GM10266 (cell line): Measurements from ENCODE around the gene SEMA5B.

Experiments
- DNase-seq: peaks from one replicate; pipeline ENCODE4 v3.0.0; 2012; ENCODE audit errors: extremely low spot score
- TF ChIP-seq, protein P1 (sequence below): IDR thresholded peaks from 2 replicates; pipeline ENCODE4 v1.5.1; 2012; ENCODE audit warnings: mild to moderate bottlenecking, low read depth; ENCODE audit not compliant: control insufficient read depth, insufficient read depth; ENCODE audit errors: missing control alignments

Gene SEMA5B

DNA sequence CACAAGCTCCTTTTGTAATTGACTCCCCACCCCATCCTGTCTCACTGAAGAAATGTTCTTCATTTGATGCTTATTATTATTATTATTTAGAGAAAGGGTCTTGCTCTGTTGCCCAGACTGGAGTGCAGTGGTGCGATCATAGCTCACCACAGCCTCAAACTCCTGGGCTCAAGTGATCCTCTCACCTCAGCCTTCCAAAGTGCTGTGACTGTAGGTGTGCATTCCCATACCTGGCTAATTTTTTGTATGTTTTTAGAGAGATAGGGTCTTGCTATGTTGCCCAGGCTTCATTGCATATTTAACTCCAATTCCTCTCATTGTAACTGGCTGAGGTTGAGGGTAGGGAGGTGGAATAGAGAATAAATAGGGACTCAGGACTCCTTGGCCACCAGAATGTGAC is 22.3 kb downstream of the SEMA5B start:
- DNase-seq = no peak
- TF ChIP-seq, protein P1, sequence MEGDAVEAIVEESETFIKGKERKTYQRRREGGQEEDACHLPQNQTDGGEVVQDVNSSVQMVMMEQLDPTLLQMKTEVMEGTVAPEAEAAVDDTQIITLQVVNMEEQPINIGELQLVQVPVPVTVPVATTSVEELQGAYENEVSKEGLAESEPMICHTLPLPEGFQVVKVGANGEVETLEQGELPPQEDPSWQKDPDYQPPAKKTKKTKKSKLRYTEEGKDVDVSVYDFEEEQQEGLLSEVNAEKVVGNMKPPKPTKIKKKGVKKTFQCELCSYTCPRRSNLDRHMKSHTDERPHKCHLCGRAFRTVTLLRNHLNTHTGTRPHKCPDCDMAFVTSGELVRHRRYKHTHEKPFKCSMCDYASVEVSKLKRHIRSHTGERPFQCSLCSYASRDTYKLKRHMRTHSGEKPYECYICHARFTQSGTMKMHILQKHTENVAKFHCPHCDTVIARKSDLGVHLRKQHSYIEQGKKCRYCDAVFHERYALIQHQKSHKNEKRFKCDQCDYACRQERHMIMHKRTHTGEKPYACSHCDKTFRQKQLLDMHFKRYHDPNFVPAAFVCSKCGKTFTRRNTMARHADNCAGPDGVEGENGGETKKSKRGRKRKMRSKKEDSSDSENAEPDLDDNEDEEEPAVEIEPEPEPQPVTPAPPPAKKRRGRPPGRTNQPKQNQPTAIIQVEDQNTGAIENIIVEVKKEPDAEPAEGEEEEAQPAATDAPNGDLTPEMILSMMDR = no peak

- no peak for DNase-seq
- TF ChIP-seq, protein P1 = no peak
Observed at GRCh38 chr3:123004201-123004918, 23.2 kb downstream of the SEMA5B start.

- TF ChIP-seq, protein P1 = no peak
- DNase-seq = no peak
Observed at GRCh38 chr3:123002749-123003497, 24.6 kb downstream of the SEMA5B start.

DNA sequence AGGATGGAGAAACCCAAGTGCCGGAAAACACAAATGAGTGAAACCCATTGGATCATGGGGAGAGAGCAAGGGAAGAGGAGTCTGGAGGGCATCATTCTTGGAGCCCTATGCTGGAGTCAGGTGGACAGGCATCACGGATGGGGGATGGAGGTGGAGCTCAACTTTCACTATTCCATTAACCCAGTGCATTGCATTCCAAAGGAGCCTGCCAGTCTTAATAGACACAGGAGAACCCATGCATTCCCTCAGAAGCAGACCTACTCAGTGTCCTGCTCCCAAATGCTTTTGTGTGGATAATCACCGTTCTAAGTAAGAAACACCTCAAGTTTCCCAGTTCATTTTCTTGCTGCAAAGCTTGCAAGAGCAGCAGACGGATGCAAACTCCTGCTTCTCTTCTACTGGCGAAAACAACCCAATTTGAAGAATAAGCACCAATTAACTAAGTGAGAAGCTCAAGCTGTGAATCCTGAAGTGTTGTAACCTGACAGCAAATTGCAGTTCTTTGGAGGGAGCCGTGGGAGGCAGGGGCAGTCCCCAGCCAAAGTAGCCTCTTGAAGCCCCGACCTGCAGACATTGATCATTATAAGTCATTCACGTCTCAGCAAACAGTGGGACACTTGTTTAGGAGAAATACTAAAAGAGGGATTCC is 25.3 kb downstream of the SEMA5B start:
- TF ChIP-seq, protein P1 = no peak
- no peak for DNase-seq

GRCh38 chr3:122998856-122999255 is 28.7 kb downstream of the SEMA5B start:
- no peak for DNase-seq
- TF ChIP-seq, protein P1 = no peak

DNA sequence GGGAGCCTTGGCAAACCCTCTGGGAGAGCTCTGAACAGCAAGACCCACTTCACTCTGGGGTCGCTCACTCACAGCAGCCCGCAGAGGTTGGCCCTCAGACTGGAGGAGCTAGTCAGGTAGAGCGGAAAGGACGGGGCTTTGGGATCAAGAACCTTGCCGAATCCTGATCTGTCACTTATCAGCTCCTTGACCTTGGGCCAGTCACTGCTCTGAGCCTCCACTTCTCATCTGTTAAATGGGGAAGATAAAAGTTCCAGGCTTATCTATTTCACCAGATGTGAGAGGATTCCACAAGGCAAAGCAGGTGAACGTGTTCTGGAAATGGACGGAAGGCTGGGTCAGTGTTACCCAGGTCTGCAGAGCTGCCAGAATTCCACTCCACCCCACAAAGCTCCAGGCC is 29.4 kb downstream of the SEMA5B start:
- TF ChIP-seq, protein P1 = no peak
- no peak for DNase-seq
